GM19351 (cell line): ENCODE results near the gene MEGF9.

Experiments
- ATAC-seq: cut with Tn5 transposase; IDR thresholded peaks from one replicate; pipeline ENCODE4 v1.9.1; 2021; ENCODE audit warnings: mild to moderate bottlenecking, moderate library complexity; ENCODE audit not compliant: unreplicated experiment

Gene MEGF9

GRCh38 chr9:120733190-120733589 is 18.9 kb upstream of the MEGF9 start:
- no peak for ATAC-seq

DNA sequence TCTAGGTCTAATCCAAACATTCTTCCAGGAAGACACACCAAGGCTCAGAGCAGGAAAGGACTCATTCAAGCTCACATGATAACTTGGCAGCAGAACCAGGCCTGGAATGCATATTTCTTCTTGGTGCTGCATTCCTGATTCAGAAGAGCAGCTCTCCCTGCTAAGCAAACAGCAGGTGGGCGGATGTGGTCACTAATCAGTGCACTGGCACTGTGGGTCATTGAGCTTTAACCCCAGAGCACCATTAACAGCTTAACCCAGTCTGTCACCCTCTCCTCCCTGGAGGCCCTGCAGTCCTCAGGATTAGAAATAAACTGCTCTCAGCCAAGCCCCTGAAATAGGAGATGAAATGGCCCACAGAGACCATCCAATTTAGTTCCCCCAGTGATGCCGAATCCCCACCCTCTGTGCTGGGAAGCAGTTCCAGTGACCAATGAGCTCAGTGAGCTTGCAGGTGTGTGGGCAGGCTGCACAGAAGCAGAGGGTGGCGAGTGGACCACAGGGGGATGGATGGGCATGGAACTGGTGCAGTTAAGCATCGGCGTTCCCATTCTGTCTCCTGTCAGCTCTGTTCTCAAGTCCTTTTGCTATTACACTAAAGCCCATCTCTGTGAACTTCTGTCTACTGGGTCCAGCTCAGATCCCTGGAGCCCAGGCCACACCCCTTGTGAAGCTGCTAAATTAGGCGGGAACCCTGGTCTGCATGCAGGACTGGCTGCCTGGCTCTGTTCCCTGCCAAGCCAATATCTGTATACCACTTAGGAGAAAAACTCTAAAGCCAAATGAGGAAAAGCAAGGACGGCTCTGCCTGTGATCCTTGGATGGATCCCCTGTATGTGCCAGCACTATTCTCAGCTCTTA is 16.6 kb upstream of the MEGF9 start:
- no peak for ATAC-seq

DNA sequence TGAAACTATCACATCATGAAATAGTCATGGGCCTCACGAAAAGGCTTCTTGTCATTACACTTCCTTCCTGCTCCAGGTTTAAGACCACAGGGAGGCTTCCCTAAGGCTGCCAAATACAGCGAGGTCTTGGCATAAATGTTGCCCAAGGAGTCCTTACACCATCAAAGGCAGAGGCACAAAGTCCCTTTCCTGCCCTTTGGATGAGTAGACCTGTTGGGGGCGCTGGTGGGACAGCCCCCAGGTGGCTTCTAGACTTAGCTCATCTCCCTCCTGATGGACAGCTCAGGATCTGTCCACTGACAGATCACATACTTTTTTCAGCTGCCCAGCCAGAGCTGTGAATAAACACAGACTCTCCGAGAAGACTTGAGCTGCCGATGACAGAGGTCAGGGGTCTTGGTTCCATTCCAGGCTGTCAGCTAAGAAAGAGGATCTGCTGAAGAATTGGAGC is 15.5 kb upstream of the MEGF9 start:
- no peak for ATAC-seq

DNA sequence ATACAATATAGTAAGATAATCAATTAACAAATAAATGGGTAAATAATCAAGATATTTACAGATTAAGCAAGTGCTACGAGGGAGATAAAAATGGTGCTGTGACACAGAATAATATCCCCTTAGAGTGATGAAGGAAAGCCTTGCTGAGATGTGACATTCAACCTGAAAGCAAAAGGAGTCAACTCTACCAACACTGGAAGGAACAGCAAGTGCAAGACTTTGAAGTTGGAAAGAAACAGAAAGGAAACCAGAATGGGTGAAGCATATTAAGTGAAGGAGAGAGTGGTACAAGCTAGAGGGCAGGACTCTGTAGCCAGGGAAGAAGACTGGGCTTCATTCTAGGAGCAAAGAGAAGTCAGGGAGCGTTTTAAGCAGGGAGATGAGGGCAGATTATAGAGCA is 12.2 kb upstream of the MEGF9 start:
- ATAC-seq: no peak

- ATAC-seq: no peak
Measured at GRCh38 chr9:120725907-120726306, 11.6 kb upstream of the MEGF9 start.

GRCh38 chr9:120724757-120725400 is 10.6 kb upstream of the MEGF9 start:
- no peak for ATAC-seq

DNA sequence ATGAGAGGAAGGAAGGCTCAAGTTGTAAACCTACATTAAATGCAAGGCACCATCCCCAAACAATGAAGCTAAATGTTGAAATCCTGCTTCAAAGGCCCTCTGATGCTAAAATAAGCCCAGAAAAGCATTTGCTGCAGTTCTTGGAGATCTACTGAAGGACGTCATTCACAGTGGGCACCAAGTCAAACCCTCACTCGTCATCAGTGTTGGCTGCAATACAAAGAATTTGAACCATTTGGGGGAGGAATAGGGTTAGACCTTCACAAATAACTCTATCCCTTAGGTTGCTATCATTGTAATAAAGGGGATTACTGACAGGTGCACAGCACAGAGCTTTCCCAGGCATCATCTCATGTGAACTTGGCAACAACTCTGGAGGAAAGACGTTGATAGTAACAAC is 9.3 kb upstream of the MEGF9 start:
- ATAC-seq: no peak

DNA sequence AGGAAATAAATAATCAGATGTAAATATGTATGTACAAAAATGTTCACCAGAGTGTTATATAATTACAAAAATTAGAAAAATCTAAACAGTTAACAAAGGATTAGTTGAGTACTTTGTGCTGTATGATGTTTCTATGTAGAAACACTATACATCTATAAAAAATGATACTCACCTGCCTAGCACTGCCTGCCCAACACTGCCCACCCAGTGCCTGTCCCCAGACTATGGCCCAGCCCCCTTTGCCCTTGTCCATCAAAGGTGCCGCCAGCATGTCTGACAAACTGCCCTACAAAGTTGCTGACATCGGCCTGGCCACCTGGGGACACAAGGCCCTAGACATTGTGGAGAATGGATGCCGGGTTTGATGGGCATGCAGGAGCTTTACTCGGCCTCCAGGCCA is 6.1 kb upstream of the MEGF9 start:
- ATAC-seq: no peak

DNA sequence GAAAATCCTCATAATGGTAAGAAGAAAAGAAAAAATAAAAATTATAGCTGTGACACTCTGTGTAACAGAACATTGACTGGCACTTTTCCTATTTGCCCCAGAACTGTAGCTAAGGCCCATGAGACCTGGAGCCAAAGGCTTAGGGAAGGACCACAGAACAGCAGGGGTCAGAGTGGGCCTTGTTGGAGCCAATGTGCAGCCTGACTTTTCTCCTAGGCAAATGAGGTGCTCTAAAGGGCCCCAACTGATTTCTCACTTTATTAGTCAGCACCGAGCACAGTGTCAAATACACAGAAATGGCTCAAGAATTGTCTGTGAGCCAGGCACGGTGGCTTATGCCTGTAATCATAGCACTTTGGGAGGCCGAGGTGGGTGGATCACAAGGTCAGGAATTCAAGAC is 4.0 kb upstream of the MEGF9 start:
- no peak for ATAC-seq

- ATAC-seq: no peak
Measured at GRCh38 chr9:120717176-120717575, 2.9 kb upstream of the MEGF9 start.

DNA sequence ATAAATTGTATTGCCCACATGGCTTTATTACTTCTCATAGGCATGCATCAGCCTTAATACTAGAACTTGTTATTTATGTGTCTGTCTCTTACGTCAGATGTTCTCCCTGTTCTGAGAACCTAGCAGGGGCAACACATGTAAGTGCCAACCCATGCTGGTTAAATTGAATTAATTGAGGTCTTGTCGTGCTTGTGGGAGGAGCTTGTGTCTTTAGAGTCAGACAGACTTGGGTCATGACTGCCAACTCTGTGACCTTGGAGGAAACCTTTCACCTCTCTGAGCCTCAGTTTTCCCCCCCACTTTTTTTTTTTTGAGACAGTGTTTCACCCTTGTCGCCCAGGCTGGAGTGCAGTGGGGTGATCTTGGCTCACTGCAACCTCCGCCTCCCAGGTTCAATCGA is 2.2 kb upstream of the MEGF9 start:
- no peak for ATAC-seq

GRCh38 chr9:120715389-120715924 is 1.2 kb upstream of the MEGF9 start:
- ATAC-seq: no peak

DNA sequence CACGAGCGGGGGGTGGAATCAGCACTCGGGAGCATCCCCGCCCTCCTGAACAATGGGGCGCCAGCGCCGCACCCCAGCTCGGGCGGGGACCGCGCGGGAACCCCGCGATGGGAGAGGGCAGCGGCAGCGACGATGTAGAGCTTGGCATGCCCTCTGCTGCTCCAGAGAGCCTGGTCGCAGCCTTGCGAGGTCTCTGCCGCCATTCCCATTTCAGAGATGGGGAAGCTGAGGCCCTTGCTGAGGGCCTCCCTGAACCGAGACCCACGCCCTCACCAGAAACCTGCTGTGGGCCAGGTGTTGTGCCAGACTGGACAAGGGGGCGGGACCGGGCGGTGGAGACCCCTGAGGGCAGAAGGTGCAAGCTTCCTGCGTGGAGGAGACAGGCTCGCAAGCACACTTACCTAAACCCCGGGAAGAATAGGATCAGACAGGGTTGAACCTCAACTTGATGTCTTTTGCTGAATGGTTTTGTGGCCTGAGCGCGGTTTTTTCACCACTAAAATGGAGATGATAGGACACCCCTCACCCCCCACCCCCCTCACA is 647 bp upstream of the MEGF9 start:
- ATAC-seq: peak; percentile 21

GRCh38 chr9:120713257-120714087 is 798 bp downstream of the MEGF9 start:
- no peak for ATAC-seq

DNA sequence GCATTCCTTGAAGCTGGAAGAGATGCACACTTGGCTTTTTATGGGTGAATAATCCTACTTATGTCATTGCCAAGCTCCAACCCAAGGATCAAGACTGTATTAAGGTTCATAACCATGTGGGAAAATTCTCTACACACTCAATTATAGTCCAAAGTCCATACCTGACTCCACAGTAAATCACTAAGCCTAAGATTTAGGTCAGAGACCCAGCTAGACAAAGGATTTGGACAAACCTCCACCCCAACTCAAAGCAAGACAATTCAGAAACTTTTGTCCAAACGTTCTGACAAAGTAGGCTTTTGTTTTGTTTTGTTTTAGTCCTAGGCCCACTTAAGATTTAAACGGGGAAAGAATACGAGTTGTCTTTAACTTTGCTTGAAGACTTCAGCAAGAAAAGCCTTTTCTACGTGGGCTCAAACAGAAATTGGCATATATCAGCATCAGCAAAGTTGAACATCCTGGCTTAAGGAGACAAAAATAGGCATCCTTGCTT is 1.7 kb downstream of the MEGF9 start:
- no peak for ATAC-seq

DNA sequence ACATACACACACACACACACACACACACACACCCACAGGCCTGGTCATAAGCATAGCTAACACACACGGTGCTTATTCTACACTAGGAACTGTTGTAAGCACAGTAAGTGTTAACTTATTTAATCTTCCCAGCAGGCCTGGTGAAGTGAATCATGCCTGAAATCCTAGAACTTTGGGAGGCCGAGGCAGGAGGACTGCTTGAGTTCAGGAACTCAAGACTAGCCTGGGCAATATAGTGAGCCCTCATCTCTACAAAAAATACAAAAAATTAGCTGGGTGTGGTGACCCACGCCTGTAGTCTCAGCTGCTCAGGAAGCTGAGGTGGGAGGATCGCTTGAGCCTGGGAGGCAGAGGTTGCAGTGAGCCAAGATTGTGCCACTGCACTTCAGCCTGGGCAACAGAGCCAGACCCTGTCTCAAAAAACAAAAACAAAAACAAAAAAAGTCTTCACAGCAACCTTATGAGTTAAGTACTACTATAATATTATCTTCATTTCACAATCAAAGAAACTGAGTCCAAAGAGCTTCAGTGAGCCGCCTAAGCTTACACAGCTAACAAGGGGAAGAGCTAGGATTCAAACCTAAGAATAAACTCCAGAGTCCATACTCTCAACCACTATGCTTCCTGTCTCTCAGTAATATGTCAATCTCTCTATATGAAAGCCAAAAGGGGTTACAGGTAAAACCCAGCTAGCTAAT is 2.3 kb downstream of the MEGF9 start:
- no peak for ATAC-seq

- ATAC-seq: no peak
Measured at GRCh38 chr9:120711354-120711753, 2.9 kb downstream of the MEGF9 start.

DNA sequence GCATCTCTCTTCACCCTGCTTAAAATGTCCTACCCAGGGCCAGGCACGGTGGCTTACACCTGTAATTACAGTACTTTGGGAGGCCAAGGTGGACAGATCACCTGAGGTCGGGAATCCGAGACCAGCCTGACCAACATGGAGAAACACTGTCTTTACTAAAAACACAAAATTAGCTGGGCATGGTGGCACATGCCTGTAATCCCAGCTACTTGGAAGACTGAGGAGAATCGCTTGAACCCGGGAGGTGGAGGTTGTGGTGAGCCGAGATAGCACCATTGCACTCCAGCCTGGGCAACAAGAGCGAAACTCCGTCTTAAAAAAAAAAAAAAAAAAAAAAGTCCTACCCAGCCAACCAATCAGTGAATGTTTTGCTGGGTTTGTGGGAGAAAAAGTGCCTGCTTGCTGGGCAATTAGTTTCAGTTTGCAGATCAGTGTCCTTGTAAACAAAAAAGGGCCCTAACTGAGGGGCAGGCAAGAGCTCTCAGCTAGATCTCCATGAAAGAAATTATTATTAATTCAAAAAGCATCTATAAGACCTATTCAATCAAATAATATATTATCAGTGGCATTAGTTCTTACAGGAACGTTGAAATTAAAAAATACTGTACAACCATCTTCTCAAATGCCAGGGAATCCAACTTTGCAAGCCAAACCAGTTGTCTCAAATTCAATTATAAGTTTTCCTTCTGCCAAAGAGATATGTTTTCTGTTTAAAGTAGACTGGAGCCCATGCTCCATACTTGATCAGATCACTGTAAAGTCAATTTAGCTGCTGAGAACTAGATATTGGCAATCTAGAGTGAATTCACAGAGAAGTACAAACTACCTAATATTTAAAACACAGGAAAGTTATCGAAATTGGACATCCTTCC is 3.9 kb downstream of the MEGF9 start:
- ATAC-seq: no peak

- ATAC-seq: no peak
Measured at GRCh38 chr9:120708526-120709224, 5.6 kb downstream of the MEGF9 start.
